Activated T-cell treated with anti-CD3 and anti-CD28 coated beads, Interleukin-2, amount 50 U/mL, for 1 hour (primary cell): ENCODE data around the gene CCDC201.
"Not testable (repeated sequence)": the region's sequence is repeated elsewhere in the genome, so short reads cannot be mapped to it uniquely, and the experiment has no call there.

Experiments
- DNase-seq: peaks from one replicate; pipeline ENCODE4 v3.0.0-alpha.2; 2020

The CCDC201 gene

GRCh38 chr7:45872116-45873034 lies 507 bp downstream of the CCDC201 start:
- no peak for DNase-seq

DNA sequence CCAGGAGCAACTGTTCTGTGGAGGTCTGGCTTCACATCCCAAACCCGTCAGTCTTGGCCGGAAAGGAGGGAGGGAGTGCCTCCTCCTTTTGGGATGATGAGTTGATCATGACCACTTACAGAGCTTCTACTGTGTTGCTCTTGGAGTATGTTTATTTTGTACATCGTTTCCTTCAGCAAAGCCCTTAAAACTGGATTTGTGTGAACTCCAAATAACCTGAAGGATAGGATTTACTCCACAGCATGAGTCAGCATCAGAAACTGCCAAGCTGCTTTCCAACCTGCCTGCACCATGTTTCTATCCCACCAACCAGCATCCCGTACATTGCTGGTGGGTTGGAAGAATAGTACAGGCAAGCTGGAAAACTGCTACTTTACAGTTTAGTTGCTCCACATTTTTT lies 3.5 kb downstream of the CCDC201 start:
- no peak for DNase-seq

GRCh38 chr7:45867471-45867870 lies 5.4 kb downstream of the CCDC201 start:
- no peak for DNase-seq

DNA sequence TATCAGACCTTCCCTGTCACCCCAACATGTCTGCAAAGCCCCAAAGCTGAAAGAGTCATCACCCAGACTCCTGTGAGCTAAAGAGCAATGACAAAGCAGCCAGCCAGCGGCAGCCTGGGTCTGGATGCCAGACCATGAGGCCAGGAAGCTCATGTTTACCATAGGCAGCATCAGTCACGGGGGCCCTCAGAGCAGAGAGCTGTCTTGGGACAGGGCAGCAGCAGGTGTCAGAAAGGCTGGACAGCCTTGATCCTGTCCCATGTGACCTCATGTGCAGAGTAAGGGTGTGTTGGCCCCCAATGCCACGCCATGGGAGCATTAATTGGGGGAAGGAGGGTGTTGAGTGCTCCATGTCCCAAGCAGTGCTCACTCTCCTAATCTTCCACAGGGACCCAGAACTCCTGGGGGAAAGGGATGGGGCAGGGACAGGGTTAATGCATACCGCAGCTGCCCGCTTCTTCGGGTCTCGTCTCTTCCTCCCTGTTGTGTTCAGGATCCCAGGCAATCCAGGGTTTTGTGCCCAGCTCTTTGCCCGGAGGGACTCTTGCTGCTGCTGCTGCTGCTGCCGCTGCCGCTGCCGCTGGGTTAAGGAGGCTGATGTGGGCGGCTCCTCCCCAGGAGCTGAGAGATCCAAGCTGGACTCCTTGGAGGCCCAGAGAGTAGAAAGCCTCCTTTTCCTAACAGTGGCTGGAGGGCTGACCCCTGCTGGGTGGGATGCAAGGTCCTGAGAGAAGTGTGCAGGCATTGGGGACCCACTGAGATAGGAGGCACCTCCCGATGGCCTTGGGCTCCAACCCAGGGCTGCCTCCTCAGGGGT lies 7.1 kb downstream of the CCDC201 start:
- DNase-seq = no peak

DNA sequence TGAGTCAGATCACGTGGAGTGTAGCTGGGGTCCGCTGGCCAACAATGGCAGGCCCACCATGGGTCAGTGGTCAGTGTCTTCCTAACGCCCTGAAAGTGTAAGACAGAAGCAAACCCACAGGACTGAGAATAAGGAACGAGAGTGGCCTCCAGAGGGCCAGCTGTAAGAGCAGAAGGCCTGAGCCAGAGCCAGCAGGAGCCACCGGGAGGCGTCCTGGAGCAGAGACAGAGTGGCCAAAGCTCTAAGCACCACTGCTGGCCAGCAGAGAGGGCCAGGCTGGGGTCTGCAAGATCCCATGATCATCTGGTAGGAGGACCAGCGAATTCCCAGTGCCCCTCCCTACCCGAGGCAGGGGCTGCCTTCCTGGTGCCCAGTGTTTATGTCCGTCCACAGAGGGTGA lies 9.2 kb downstream of the CCDC201 start:
- no peak for DNase-seq

DNA sequence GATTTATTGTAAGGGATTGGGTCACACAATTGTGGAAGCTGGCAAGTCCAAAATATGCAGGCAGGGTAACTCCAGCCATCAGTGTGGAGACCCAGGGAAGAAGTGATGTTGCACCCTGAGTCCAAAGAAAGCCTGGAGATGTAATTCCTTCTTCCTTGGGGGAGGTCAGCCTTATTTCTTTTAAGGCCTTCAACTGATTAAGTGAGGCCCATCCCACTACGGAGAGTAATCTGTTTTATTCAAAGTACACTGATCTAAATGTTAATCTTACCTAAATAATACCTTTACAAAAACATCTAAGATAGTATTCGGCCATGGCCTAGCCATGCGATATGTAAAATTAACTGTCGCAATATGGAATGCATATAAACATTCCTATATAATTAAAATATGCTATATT lies 16.0 kb downstream of the CCDC201 start:
- DNase-seq = not testable (repeated sequence)

DNA sequence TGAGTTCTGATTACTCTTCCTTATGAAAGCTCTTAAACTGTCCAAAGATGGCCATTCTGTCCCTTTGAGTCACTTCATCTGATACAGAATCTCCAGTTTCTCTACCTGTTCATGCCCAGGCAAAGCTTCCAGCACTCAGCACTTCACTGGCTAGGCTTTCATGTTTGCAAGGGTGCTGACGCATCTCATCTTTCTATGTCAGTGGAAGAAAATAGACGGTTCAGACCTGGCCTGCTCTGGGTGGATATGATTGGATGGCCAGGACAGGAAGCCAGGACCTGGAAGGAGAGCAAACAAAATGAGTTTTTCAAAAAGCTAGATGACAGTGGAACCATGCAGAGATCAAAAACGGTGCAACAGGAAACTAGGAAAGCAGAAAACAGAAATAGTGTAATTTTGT lies 17.2 kb downstream of the CCDC201 start:
- not testable (repeated sequence) for DNase-seq

DNA sequence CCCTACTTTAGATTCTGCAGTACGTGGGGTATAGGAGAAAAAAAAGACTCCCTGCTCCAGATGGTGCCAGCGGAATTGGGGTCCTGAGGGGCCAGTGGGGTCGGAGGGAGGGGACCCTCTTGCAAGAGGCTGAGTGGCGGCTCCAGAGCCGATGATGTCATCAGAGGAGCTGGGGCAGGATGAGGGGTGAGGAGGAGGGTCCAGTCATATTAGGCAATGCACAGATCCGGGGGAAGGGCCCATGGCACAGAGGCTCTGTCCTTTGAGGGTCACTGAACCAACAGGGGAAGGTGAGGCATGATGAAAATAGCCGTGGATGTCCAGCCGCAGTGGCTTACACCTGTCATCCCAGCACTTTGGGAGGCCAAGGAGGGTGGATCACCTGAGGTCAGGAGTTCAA lies 19.4 kb downstream of the CCDC201 start:
- not testable (repeated sequence) for DNase-seq

GRCh38 chr7:45852984-45853383 lies 19.9 kb downstream of the CCDC201 start:
- not testable (repeated sequence) for DNase-seq

GRCh38 chr7:45848734-45849133 lies 24.1 kb downstream of the CCDC201 start:
- not testable (repeated sequence) for DNase-seq

GRCh38 chr7:45846536-45846935 lies 26.3 kb downstream of the CCDC201 start:
- DNase-seq = not testable (repeated sequence)

DNA sequence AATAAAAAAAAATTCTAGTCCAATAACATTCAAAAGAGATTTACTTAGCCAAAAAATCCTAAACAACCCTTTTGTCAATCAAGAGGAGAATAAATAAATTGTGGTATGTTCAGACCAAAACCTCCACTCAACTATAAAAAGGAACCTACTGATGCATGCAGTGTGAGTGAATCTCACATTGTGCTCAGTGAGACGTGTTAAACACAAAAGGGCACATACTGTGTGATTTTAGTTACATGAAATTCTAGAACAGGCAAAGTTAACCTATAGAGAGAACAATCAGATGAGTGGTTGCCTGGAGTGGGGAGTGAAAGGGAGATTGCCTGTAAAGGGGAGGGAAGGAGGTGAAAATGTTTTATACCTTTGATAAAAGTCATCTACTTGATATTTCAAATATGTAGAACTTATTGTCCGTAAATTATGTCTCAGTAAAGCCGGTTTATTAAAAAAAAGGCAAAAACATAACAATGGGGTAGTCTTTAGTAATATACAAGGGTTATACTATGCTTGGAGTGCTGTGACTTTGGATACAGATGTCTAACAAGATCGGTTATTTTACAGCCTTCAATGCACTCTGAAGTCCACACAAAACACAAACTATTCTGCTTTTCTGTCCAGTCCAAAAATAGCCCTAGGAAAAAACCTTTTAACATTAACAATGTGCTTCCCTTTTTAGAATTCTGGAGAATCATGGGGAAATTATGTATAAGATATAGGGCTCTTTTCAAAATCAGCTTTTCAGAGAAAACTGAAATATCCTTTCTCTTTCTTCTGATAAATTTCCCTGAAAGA lies 30.8 kb downstream of the CCDC201 start:
- DNase-seq = not testable (repeated sequence)

DNA sequence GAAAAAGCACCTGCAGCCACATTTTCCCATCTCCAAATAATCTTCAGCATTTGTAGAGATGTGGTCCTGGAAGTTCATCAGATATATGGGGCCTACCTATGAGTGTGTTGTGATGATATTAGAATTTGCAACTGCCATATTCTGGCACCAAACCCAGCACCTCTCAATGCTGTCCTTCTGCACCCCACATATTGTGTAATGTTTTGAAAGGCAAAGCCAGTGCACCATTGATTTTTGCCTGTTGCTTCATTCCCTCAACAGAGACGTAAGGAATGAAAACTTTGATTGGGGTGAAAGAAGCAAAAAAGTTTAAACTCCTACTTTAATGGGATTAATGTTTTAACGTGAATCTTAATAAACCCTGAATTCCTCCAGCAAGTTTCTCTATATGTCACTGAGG lies 34.0 kb downstream of the CCDC201 start:
- DNase-seq = not testable (repeated sequence)

DNA sequence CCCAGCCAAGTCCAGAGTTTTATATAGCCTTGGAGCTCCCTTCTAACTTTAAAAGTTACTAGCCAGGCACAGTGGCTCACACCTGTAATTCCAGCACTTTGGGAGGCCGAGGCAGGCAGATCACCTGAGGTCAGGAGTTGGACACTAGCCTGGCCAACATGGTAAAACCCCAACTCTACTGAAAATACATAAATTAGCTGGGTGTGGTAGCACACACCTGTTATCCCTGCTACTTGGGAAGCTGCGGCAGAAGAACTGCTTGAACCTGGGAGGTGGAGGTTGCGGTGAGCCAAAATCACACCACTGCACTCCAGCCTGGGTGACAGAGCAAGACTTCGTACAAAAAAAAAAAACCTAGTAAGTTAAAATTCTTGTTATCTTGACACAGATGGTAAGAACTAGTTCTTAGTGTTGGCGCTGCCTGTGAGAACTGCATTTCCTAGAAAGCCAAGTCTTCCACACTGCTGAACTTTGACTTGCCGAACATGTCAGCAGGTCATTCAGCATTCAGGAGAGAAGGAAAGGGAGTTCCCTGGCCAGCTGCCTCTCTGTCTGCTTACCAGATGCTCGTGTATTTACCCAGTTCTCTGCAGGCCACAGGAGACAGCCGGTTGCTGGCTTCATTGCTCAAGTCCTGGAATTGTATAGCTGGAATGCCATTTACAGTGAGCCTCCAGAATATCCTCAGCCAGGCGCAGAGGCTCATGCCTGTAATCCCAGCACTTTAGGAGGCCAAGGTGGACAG lies 40.3 kb downstream of the CCDC201 start:
- DNase-seq = not testable (repeated sequence)

GRCh38 chr7:45829846-45830245 lies 43.0 kb downstream of the CCDC201 start:
- not testable (repeated sequence) for DNase-seq

DNA sequence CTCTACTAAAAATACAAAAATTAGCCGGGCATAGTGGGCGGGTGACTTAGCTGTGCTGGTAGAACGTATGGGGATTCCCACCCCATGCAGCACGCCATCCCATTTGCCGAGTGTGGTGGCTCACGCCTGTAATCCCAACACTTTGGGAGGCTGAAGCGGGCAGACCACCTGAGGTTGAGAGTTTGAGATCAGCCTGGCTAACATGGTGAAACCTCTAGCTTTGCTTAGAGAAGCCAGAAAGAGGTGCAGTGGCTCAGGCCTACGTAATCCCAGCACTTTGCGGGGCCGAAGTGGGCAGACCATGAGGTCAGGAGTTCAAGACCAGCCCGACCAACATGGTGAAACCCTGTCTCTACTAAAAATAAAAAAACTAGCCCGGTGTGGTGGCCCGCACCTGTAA lies 45.2 kb downstream of the CCDC201 start:
- DNase-seq = not testable (repeated sequence)

DNA sequence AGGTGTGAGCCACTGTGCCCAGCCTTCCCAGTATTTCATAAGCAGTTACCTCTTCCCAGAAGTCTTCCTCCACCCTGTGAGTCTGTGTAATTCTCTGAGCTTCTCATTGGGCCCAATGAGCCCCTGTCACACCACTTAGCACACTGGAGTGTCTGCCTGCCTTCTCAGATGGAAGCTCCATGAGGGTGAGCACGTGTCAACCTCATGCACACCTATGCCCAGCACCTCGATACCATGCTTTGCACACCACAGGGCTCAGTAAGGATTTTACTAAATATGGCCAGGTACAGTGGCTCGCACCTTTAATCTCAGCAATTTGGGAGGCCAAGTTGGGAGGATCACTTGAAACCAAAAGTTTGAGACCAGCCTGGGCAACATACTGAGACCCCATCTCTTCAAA lies 46.3 kb downstream of the CCDC201 start:
- DNase-seq = not testable (repeated sequence)

GRCh38 chr7:45818763-45819162 lies 54.1 kb downstream of the CCDC201 start:
- DNase-seq = not testable (repeated sequence)

GRCh38 chr7:45817913-45818312 lies 55.0 kb downstream of the CCDC201 start:
- not testable (repeated sequence) for DNase-seq

- DNase-seq = not testable (repeated sequence)
Measured at GRCh38 chr7:45817016-45817415, 55.9 kb downstream of the CCDC201 start.

GRCh38 chr7:45814216-45815118 lies 58.4 kb downstream of the CCDC201 start:
- DNase-seq = not testable (repeated sequence)
